Gastroesophageal sphincter (tissue), 4 donors: ENCODE results near the gene STK24. TPM values are rescaled to one million over a fixed set of nuclear protein-coding genes. Genes with fewer than 3 reads are reported as not detected.

Experiments
- ATAC-seq: fragments of 150-250 bp; one replicate; pipeline ENCODE4 v1.9.1; 2016; ENCODE audit warnings: mild to moderate bottlenecking, moderate library complexity
- H3K27ac ChIP-seq, 4 donors: fragments of 200-600 bp; sonication (generic) in 3 of 4; 1 replicate in 3 of 4; 2 replicates in 1 of 4; pipeline ENCODE4 v1.5.1; 2016 to 2019
- H3K27me3 ChIP-seq: fragments of 200-600 bp; sonication (generic); one replicate; pipeline ENCODE4 v1.5.1; 2019
- H3K36me3 ChIP-seq, 2 donors: fragments of 200-600 bp; sonication (generic); one replicate each; pipeline ENCODE4 v1.5.1; 2019; ENCODE audit warnings: control low read depth in 1 of 2
- H3K4me1 ChIP-seq, 3 donors: fragments of 200-600 bp; sonication (generic); 1 replicate in 2 of 3; 2 replicates in 1 of 3; pipeline ENCODE4 v1.5.1; 2016 to 2019; ENCODE audit warnings: control low read depth in 2 of 3
- H3K4me3 ChIP-seq, 2 donors: fragments of 200-600 bp; sonication (generic); one replicate each; pipeline ENCODE4 v1.5.1; 2019; ENCODE audit warnings: mild to moderate bottlenecking in 1 of 2, moderate library complexity in 1 of 2
- H3K9me3 ChIP-seq, 3 donors: fragments of 200-600 bp; sonication (generic); one replicate each; pipeline ENCODE4 v1.5.1; 2017 to 2019; ENCODE audit warnings: control low read depth in 2 of 3
- EP300 ChIP-seq: sonication (generic); formaldehyde crosslinking; IDR thresholded peaks from one replicate; pipeline ENCODE4 v1.6.1; 2017; ENCODE audit warnings: antibody characterized with exemption, mild to moderate bottlenecking
- POLR2A ChIP-seq, 2 donors: fragments of 450-650 bp; IDR thresholded peaks; one replicate each; pipeline ENCODE4 v1.6.1; 2017; ENCODE audit warnings: antibody characterized with exemption in 2 of 2, mild to moderate bottlenecking in 2 of 2, moderate library complexity in 1 of 2
- POLR2AphosphoS5 ChIP-seq: sonication (generic); formaldehyde crosslinking; IDR thresholded peaks from one replicate; pipeline ENCODE4 v1.6.1; 2017; ENCODE audit warnings: antibody characterized with exemption
- WGBS, 2 donors: methylation state at CpG; one replicate each; pipeline ENCODE4 v1.1.5; 2018; ENCODE audit warnings: low coverage in 1 of 2; 5-methylcytosine and 5-hydroxymethylcytosine counted together
- total RNA-seq, 4 donors: library from RNA; depleted of rRNA; stranded (reverse); fragments of >200 nt; gene quantifications; one replicate each; pipeline ENCODE4 v1.1.0, GENCODE V29; 2016
- TF ChIP-seq, protein P1 (sequence below), 4 experiments: fragments of 200-600 bp in 2 of 4; fragments of 450-650 bp in 2 of 4; sonication (generic) in 1 of 4; IDR thresholded peaks; one replicate each; pipeline ENCODE4 v1.5.1; 2017 to 2019; ENCODE audit warnings: antibody characterized with exemption in 4 of 4, mild to moderate bottlenecking in 2 of 4, moderate library complexity in 2 of 4

STK24 gene
- total RNA-seq, 4 donors from 2014 or later = 60.2 to 157 (median 102) TPM

GRCh38 chr13:98475522-98475921, 101.4 kb downstream of the STK24 start:
- Histone ChIP-seq H3K9me3 (no peaks in the 10 kb centered on the region), H3K27ac (peak overlapping the region in 1 of 4 donors; percentile 76), H3K36me3 (peaks cover 0 to 40% of the 10 kb centered on the region in 2 donors), H3K27me3 (no peaks in the 10 kb centered on the region), H3K4me1 (peaks cover 0 to 59% (median 18%) of the 10 kb centered on the region in 3 donors), H3K4me3 (no peak overlapping the region)
- peak; percentile 44 for ATAC-seq
- WGBS, 2 donors = 71 to 72% methylated on average over 1 to 9 of the region's 13 CpGs
- TF ChIP-seq POLR2AphosphoS5 (no peak), POLR2A (IDR thresholded peaks at IDR 0.05) (no peak)

DNA sequence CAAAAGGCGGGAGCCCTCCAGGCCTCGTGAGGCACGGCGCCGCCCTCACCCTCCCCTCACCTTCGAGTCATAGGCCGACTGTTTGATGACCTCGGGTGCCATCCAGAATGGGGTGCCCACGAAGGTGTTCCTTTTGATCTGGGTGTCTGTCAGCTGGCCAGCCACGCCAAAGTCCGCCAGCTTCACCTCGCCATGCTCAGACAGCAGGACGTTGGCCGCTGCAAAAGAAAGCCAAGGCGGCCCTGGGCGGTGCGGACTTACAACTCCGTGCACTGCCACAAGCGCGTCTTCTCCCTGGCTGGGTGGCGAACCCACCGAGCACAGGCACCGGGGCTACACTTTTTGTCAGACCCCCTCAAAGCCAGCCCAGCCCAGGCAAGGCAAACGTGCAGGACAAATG, 102.1 kb downstream of the STK24 start:
- no peak overlapping the region for H3K27ac ChIP-seq
- peaks cover 0 to 40% of the 10 kb centered on the region in 2 donors for H3K36me3 ChIP-seq
- no peaks in the 10 kb centered on the region for H3K9me3 ChIP-seq
- peaks cover 0 to 52% (median 17%) of the 10 kb centered on the region in 3 donors for H3K4me1 ChIP-seq
- H3K4me3 ChIP-seq = no peak overlapping the region
- 96% methylated on average over 16 of the region's 24 CpGs; no CpG with 5 or more reads in 1 of the 2 donors for WGBS, 2 donors
- H3K27me3 ChIP-seq = no peaks in the 10 kb centered on the region
- no peak for ATAC-seq
- TF ChIP-seq EP300 = no peak
- TF ChIP-seq POLR2A (IDR thresholded peaks at IDR 0.05) = no peak
- TF ChIP-seq POLR2AphosphoS5 = no peak
- TF ChIP-seq, protein P1, sequence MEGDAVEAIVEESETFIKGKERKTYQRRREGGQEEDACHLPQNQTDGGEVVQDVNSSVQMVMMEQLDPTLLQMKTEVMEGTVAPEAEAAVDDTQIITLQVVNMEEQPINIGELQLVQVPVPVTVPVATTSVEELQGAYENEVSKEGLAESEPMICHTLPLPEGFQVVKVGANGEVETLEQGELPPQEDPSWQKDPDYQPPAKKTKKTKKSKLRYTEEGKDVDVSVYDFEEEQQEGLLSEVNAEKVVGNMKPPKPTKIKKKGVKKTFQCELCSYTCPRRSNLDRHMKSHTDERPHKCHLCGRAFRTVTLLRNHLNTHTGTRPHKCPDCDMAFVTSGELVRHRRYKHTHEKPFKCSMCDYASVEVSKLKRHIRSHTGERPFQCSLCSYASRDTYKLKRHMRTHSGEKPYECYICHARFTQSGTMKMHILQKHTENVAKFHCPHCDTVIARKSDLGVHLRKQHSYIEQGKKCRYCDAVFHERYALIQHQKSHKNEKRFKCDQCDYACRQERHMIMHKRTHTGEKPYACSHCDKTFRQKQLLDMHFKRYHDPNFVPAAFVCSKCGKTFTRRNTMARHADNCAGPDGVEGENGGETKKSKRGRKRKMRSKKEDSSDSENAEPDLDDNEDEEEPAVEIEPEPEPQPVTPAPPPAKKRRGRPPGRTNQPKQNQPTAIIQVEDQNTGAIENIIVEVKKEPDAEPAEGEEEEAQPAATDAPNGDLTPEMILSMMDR (IDR thresholded peaks at IDR 0.05) = no peak

DNA sequence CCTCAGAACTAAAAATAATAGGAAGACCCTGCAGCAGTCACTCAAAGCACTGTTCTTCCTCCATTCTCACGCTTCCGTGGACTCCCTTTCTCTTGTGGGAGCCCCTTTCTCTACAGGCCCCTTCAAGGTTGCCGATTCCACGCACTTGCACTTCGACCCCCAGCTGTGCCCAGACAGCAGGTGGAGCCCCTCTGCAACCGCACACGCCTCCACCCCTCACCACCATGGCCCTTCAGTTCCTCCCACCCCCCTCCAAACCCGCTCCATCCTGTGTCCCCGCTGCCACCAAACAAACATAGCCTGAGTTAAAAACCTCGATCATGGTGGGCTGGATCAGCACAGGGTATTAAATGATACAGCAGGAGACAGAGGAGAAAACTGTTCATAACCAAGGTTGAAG, 102.6 kb downstream of the STK24 start:
- H3K27me3 ChIP-seq = no peaks in the 10 kb centered on the region
- no peak for ATAC-seq
- no peaks in the 10 kb centered on the region for H3K9me3 ChIP-seq
- H3K36me3 ChIP-seq = peaks cover 0 to 41% of the 10 kb centered on the region in 2 donors
- WGBS, 2 donors = 89 to 94% methylated on average over 4 to 7 of the region's 10 CpGs
- peaks cover 0 to 47% (median 15%) of the 10 kb centered on the region in 3 donors for H3K4me1 ChIP-seq
- H3K27ac ChIP-seq = no peak overlapping the region
- H3K4me3 ChIP-seq = no peak overlapping the region
- TF ChIP-seq POLR2A (IDR thresholded peaks at IDR 0.05) = no peak
- no peak for TF ChIP-seq EP300
- TF ChIP-seq, protein P1 (IDR thresholded peaks at IDR 0.05) = no peak
- no peak for TF ChIP-seq POLR2AphosphoS5

DNA sequence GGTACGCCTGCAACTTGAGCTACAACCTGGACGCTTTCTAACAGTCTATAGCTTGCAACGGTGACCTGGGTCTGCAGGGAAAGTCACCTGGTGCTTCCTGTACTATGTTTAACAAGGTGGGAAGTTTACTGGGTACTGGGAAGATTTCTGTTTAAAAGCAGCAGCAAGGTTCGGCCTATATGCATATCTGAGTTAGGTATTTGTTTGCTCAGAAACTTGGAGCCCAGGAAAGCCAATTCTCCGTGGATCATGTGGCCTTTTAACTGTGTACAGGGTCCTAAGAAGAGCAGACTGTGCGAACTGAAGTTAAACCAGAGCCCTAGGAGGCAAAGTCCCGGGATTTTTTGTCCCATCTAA, 103.1 kb downstream of the STK24 start:
- peaks cover 0 to 44% (median 15%) of the 10 kb centered on the region in 3 donors for H3K4me1 ChIP-seq
- WGBS, 2 donors = 40 to 62% methylated on average over 1 to 3 of the region's 7 CpGs
- TF ChIP-seq, protein P1 (IDR thresholded peaks at IDR 0.05) = no peak
- TF ChIP-seq EP300 (no peak), POLR2AphosphoS5 (no peak), POLR2A (IDR thresholded peaks at IDR 0.05) (no peak)
- H3K27ac ChIP-seq = no peak overlapping the region
- ATAC-seq = no peak
- H3K27me3 ChIP-seq = no peaks in the 10 kb centered on the region
- H3K36me3 ChIP-seq = peaks cover 0 to 47% of the 10 kb centered on the region in 2 donors
- H3K9me3 ChIP-seq = no peaks in the 10 kb centered on the region
- no peak overlapping the region for H3K4me3 ChIP-seq

- Histone ChIP-seq H3K27me3 (no peaks in the 10 kb centered on the region), H3K27ac (no peak overlapping the region), H3K4me3 (no peak overlapping the region), H3K9me3 (no peaks in the 10 kb centered on the region), H3K4me1 (peaks cover 0 to 44% (median 13%) of the 10 kb centered on the region in 3 donors), H3K36me3 (peaks cover 0 to 52% of the 10 kb centered on the region in 2 donors)
- TF ChIP-seq EP300 = no peak
- TF ChIP-seq, protein P1 (IDR thresholded peaks at IDR 0.05) = no peak
- TF ChIP-seq POLR2AphosphoS5 = no peak
- no peak for TF ChIP-seq POLR2A (IDR thresholded peaks at IDR 0.05)
- ATAC-seq = no peak
- 43 to 57% methylated on average over 1 to 2 of the region's 5 CpGs for WGBS, 2 donors
Measured at GRCh38 chr13:98473135-98473787, 103.6 kb downstream of the STK24 start.
